Measurements from ENCODE around the gene CBLB.
"Not testable (repeated sequence)": the region's sequence is repeated elsewhere in the genome, so short reads cannot be mapped to it uniquely, and the experiment has no call there.

Gene CBLB

GRCh38 chr3:105786990-105787389 lies 81.8 kb downstream of the CBLB start:
- no peak for DNase-seq (ENCODE audit: low read depth, low spot score)

- DNase-seq (ENCODE audit: low read depth, low spot score): no peak
Measured at GRCh38 chr3:105786241-105786640, 82.6 kb downstream of the CBLB start.

DNA sequence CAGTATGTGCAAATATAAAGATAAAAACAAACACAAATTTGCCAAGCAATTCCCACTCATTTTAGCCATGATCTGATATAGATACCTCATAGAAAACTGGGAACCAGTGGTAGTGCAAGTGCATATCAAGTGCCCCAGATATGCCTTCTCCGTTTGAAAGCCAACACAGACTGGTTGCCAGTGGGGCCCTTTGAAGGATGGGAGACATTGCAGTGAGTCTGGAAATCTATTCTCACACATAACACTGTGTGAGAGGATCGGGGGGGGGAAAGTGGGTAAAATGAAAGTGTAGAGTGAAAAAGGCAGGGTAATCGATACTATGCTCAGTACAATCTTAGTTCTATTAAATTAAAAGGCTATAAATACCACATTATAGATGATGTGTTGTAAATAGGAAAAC lies 83.0 kb downstream of the CBLB start:
- no peak for DNase-seq (ENCODE audit: low read depth, low spot score)

DNA sequence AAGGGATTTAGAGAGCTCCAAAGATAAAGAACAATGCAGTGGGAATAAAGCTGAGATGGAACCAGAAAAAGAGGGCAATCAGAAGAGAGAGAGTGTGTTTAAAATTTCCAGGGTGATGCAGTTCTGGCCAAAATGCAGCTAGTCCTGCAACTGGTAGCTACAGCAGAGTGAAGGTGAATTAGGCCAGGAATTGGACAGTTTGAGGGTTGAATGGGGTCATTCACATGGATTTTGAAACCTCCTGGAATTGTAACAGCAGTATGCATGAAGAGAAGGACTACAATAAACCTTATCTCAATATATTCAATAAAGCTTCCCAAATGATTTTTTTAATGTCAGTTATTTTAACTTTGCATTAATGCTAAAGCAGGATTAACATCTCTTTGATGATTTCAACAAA lies 85.2 kb downstream of the CBLB start:
- no peak for DNase-seq (ENCODE audit: low read depth, low spot score)

DNA sequence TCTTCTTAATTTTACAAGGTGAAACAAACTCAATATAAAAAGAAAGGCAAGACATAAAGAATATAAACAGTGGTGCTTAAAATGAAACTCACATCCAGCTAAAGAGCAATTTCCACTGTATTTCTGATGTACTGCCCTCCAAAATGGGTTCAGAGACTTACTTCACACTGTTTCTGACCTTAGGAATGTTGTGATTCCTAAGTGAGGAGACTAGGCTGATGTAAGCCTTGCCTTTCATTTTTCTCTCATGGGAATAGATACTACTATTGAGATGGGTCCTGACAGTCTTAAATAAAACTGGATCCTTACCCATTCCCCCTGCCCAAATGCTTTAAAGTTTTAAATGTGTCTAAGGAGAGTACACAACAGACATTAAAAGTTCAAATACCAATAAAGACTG lies 86.9 kb downstream of the CBLB start:
- no peak for DNase-seq (ENCODE audit: low read depth, low spot score)

GRCh38 chr3:105780107-105780506 lies 88.7 kb downstream of the CBLB start:
- DNase-seq (ENCODE audit: low read depth, low spot score): no peak

- no peak for DNase-seq (ENCODE audit: low read depth, low spot score)
Measured at GRCh38 chr3:105775368-105775767, 93.4 kb downstream of the CBLB start.

- no peak for DNase-seq (ENCODE audit: low read depth, low spot score)
Measured at GRCh38 chr3:105774444-105775180, 94.2 kb downstream of the CBLB start.

DNA sequence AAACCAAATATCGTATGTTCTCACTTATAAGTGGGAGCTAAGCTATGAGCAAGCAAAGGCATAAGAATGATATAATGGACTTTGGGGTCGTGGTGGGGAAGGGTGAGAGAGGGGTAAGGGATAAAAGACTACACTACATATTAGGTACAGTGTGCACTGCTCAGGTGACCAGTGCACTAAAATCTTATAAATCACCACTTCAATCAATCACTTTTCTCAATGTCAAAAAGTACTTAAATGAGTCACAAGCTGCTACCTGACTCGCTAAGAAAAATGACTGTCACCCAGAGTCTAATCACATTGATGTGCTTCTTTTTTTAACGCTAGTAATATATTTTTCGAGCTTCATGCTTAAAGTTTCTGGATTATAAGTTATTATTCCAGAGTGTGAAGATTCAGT lies 95.5 kb downstream of the CBLB start:
- no peak for DNase-seq (ENCODE audit: low read depth, low spot score)

- DNase-seq (ENCODE audit: low read depth, low spot score): no peak
Measured at GRCh38 chr3:105772635-105773034, 96.2 kb downstream of the CBLB start.

DNA sequence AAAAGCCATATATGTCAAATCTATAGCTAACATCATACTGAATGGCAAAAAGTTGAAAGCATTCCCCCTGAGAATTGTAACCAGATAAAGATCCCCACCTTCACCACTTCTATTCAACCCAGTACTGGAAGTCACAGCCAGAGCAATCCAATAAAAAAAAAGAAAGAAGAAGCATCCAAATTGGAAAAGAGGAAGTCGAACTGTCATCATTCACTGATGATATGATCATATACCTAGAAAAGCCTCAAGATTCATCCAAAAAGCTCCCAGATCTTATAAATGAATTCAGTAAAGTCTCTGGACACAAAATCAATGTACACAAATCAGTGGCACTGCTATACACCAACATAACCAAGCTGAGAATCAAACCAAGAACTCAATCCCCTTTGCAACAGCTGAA lies 97.4 kb downstream of the CBLB start:
- DNase-seq (ENCODE audit: low read depth, low spot score): no peak

DNA sequence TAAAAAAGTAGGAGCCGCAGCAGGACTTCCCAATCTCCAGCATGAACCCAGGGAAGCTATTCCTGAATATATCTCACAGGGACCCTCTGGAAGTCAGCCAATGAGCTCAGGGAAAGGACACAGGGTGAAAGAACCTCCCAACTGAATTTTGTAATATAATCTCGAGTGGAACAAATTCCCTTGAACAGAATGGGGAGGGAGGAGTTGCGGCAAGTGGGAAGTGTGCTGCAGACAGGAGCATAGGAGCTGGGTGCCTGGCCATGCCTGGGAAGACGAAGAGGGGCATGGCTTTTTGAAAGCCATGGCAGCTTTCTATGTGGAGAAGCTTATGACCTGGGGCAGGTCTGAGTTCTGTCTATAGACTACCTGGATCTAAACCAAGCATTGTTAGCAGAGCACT lies 98.4 kb downstream of the CBLB start:
- no peak for DNase-seq (ENCODE audit: low read depth, low spot score)

DNA sequence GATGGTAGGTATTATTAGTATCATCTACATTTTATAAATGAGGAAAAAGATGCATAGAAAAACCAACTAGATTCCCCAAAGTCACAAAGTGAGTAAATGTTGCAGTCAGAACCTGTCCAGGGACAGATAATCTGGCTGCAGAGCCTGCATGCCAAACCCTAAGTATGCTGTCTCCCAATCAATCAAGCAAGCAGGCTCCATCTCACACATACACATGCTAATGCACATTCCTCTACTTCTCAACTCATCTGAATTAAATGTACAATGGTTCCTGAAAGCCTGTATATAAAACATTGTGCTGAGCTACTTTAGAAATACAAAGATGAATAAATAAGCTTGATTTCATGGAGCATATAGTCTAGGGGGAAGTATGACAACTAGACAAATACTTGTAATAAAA lies 101.0 kb downstream of the CBLB start:
- no peak for DNase-seq (ENCODE audit: low read depth, low spot score)

- no peak for DNase-seq (ENCODE audit: low read depth, low spot score)
Measured at GRCh38 chr3:105767216-105767615, 101.6 kb downstream of the CBLB start.

DNA sequence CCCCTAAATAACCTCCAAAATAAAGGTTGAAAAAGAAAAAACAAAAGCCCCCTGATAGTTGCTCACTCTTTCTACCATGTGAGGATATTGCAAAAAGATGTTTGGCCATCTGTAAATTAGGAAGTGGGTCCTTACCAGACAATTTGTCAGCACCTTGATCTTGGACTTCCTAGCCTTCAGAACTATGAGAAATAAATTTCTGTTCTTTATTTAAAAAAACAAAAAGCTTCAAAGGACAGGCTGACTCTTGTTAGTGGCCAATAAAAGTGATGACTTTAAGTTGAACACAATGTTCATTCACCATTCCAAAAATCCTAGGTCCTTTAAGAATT lies 103.5 kb downstream of the CBLB start:
- no peak for DNase-seq (ENCODE audit: low read depth, low spot score)

- no peak for DNase-seq (ENCODE audit: low read depth, low spot score)
Measured at GRCh38 chr3:105764378-105765307, 104.2 kb downstream of the CBLB start.

- DNase-seq (ENCODE audit: low read depth, low spot score): no peak
Measured at GRCh38 chr3:105763659-105764036, 105.2 kb downstream of the CBLB start.

- no peak for DNase-seq (ENCODE audit: low read depth, low spot score)
Measured at GRCh38 chr3:105762749-105763658, 105.8 kb downstream of the CBLB start.

DNA sequence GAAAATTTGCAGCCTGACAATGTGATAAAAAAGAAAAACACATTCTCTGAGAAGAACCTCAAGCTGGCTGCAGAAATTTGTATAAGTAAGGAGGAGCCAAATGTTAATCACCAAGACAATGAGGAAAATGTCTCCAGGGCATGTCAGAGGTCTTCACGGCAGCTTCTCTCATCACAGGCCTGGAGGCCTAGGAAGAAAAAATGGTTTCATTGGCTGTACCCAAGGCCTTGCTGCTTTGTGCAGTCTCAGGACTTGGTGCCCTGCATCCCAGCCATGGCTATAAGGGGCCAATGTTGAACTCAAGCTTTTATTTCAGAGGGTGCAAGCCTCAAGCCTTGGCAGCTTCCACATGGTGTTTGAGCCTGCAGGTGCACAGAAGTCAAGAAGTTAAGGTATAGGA lies 106.6 kb downstream of the CBLB start:
- DNase-seq (ENCODE audit: low read depth, low spot score): not testable (repeated sequence)

DNA sequence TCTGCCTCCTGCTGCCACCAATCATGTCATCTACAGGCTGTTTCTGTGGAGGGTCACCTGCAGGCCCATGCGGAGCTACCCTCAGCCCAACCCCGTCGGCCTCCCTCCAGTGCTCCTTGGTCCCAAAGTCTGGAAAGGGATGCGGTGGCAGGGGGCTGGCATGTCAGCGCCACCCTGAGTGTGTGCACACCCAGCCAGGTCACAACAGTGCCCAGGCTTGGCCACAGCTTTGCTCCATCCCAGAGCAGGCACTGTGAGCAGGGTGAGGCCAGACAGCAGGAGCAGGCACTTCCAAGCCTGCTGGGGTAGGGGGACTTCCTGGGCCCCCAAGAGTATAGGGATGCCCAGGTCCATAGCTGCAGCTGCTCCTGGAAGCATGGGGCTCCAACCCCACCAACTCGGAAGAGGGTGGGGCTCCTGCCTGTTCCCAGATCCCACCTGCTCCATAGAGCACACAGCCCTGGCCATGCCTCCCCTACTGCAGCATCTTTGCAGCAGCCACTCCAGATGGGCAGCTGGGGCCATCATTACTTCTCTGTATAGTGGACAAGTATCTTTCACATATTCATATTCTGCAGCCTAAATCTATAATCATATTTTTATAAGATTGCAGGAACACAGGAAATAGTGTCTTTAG lies 109.3 kb downstream of the CBLB start:
- no peak for DNase-seq (ENCODE audit: low read depth, low spot score)

DNA sequence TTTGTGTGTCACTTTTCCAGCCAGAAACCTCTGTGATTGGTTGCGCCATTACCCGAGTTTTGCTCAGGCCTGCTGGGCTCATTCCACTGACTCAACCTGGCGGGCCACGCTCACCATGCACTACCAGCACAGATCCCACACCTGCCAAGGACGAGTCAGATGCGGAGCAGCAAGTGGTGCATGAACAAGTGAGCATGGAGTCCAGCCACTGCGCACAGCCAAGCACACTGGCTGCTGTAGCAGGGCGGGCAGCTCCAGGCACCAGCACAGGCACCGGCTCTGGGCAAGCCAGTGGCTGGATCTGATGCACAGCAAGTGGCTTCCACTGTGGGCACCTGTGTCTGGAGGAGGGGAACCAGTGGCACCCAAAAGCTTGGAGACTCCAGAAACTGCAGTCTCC lies 110.4 kb downstream of the CBLB start:
- no peak for DNase-seq (ENCODE audit: low read depth, low spot score)
